ENCODE data around the gene TRIM2.

DNA sequence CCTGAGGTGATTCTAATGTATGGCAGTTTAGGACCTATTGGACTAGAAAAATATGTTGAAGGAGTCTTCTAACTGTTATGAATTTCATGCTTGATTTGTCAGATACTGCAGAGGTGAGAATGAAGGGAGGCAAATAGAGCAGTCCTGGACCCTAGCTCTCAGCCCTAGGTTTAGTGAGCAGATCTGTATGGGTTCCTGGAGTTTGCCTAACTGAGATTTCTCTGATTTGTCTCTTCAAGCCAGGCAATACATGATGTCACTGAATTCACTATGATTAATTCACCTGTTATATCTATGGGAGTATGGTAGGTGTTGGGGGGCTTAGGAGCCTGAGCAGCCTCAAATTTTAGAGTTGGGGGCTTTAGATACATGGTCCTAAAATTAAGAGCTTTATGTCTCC is 142.9 kb downstream of the TRIM2 start:
- TF ChIP-seq EP300 (IDR thresholded peaks at IDR 0.05): no peak
- TF ChIP-seq, protein P1, sequence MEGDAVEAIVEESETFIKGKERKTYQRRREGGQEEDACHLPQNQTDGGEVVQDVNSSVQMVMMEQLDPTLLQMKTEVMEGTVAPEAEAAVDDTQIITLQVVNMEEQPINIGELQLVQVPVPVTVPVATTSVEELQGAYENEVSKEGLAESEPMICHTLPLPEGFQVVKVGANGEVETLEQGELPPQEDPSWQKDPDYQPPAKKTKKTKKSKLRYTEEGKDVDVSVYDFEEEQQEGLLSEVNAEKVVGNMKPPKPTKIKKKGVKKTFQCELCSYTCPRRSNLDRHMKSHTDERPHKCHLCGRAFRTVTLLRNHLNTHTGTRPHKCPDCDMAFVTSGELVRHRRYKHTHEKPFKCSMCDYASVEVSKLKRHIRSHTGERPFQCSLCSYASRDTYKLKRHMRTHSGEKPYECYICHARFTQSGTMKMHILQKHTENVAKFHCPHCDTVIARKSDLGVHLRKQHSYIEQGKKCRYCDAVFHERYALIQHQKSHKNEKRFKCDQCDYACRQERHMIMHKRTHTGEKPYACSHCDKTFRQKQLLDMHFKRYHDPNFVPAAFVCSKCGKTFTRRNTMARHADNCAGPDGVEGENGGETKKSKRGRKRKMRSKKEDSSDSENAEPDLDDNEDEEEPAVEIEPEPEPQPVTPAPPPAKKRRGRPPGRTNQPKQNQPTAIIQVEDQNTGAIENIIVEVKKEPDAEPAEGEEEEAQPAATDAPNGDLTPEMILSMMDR (IDR thresholded peaks at IDR 0.05): no peak
